Renal pelvis (tissue), 12 donors: ENCODE data around the gene NOBOX. TPM values are rescaled to one million over a fixed set of nuclear protein-coding genes. Genes with fewer than 3 reads are reported as not detected.
A peak's percentile ranks its signal among the peaks of the same experiment; 100 is the strongest.
"Not testable (repeated sequence)": the region's sequence is repeated elsewhere in the genome, so short reads cannot be mapped to it uniquely, and the experiment has no call there.

ENCODE experiments used
- DNase-seq: peaks from one replicate; pipeline ENCODE4 v3.0.0-alpha.2; 2013
- long read RNA-seq, 16 experiments: transcript quantifications; one replicate each; lab custom pipeline, GENCODE V29; 2026
- polyA plus RNA-seq, 3 donors: library from polyadenylated mRNA; unstranded; fragments of 120-200 nt; gene quantifications; one replicate each; pipeline ENCODE4 v1.2.1, GENCODE V29; 2013; ENCODE audit not compliant: insufficient read length in 3 of 3

The NOBOX gene
- polyA plus RNA-seq, result not detected
- long read RNA-seq, donor 1, result 0 reads
- long read RNA-seq, donor 2, result 0 reads
- long read RNA-seq, donor 3, result 0 reads
- long read RNA-seq, donor 4, result 0 reads
- long read RNA-seq, donor 5, result 0 reads
- long read RNA-seq, donor 6, result 0 reads
- long read RNA-seq, donor 7, result 0 reads
- long read RNA-seq, donor 8, result 0 reads
- long read RNA-seq, donor 9, result 0 reads
- long read RNA-seq, donor 10, result 0 reads
- long read RNA-seq, donor 11, result 0 reads
- long read RNA-seq, donor 12, result 0 reads
- long read RNA-seq, donor 13, result 0 reads
- long read RNA-seq, donor 14, result 0 reads
- long read RNA-seq, donor 15, result 0 reads
- long read RNA-seq, donor 16, result 0 reads

DNA sequence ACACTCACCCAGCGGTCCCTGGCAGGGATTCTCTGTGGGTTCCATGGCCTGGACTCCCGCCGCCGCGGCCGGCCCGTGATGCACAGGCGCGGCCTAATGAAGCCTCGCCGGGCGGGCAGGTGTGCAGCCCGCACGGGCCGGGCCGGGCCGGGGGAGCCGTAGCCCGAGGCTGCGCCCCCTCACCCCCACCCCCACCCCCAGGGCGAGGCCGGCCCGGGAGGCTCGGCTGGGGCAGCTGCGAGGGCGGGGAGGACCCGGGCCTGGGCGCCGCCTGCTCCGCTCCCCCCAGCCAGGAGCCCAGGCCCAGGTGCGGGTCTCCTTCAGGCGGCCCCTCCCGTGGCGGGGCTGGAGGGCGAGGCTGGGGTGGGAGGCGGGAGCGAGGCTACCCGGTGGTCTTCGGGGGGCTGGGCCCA lies at the start of gene NOBOX:
Gene NOBOX, minus strand, starts transcription at position 45 of the 413 bp plus-strand sequence.
- DNase-seq, result no peak

DNA sequence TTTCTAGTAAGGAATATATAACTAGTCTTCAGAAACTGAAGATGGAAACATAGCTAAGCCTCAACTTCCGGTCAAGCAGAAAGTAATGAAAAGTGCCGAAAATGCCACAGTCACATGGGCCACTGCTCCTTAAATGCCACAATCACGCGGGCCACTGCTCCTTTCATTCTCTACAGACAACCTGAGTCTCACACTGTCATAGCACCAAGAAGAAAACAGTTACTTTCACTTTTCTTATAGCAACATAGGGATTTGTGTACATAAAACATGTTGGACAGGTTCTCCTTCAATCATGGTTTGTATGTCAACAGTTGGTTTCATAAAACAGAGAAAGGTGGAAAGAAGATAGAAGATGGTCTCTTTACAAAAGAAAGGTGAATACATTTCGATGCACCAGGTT lies 48.6 kb upstream of the NOBOX start:
- DNase-seq, result no peak

GRCh38 chr7:144445590-144445989 lies 42.1 kb upstream of the NOBOX start:
- no peak for DNase-seq

GRCh38 chr7:144439717-144440205 lies 36.3 kb upstream of the NOBOX start:
- DNase-seq, result no peak

DNA sequence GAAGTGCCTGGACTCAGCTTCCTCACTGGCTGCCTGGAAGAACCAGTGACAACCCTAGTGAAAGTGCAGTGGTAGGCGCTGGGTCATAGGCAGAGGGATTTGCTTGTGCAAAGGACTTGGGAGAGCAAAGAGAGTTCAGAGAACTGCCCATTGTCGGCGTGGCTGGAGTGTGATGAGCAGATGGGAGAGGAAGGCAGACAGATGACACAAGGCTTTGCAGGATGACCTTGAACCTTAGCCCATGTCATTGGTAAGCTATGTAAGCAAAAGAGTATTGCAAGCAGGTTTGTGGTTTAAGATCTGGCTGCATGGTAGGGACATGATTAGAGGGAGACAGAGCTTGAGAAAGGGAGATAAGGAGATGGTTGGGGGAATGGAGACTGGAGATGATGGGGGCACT lies 35.3 kb upstream of the NOBOX start:
- no peak for DNase-seq

- DNase-seq, result peak; percentile 71
These were observed 34.1 kb upstream of the NOBOX start for GRCh38 chr7:144437370-144438191.

- DNase-seq, result no peak
These were observed 33.0 kb upstream of the NOBOX start for GRCh38 chr7:144436500-144436899.

- no peak for DNase-seq
These were observed 24.9 kb upstream of the NOBOX start for GRCh38 chr7:144428431-144428830.

- DNase-seq, result not testable (repeated sequence)
These were observed 24.0 kb upstream of the NOBOX start for GRCh38 chr7:144427539-144427938.

DNA sequence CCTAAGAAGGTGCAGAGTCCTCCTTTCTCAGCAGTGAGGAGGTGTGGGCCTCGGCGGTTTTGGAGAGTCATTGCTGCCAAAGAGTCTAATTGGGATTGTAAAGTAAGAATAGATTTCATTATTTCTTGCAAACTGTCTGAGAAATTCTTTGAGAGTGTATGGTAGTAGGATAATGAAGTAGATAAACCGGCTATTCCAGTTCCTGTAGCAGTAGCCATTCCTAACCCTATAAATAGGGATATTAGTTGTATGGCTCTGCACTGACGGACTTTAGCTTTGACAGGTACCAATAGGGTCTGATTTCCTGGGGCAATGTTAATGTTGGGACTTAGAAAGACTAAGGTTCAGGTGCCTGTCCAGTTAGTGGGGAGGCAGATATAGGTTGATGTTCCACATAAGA lies 15.4 kb upstream of the NOBOX start:
- not testable (repeated sequence) for DNase-seq

DNA sequence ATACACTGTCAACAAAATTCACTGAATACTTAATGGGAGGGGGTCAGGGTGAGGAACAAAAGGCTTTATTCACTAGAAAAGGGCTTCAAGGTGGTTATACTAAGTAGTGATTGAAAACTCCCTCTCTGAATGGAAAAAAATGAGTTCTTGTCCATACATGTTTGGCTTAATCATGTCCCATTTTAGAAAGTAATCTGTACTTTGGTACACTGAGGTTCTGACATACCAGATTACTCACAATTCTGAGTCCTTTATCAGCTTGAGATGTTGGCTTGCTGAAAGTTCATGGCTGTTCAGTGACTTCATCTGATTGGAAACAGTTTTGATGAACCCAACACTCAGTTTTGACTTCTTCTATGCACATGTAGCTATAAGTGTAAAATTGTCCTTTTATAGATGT lies 12.8 kb upstream of the NOBOX start:
- no peak for DNase-seq

DNA sequence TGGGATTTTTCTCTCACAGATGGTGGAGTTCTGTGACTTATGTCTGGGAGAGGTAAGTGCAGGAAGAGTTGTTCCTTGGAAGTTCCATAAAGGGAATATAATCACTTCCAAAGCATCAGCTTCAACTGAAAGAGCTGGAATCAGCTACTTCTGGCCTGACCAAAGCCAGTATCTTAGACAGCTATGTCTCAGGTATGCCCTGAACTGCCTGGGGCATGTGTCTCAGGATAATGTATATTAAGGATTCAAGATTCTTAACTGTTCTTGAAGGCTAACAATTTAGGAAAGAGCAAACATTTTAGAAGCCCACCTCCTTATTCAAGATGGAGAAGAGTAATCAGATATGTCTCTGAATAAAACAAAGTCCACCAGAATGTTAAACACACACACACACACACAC lies 12.4 kb upstream of the NOBOX start:
- DNase-seq, result no peak

GRCh38 chr7:144414815-144415214 lies 11.3 kb upstream of the NOBOX start:
- no peak for DNase-seq

DNA sequence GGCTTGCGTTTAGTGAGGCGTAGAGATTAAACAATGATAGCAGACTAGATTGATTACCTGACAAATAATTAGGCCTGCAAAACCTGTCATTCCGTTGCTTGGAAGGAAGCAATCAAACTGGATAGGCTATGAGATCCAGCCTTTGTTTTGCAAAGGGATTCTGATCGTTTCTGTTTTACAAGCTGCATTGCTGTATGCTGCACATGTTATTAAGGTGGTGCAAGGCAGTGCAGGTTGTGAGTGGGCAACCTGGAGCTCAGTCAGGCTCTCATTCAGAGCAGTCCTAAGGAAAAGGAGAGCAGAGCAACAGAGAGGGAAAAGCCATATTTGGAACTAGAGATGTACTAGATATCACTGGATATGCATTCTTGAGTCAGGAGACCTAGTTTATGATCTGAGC lies 6.9 kb upstream of the NOBOX start:
- DNase-seq, result no peak

DNA sequence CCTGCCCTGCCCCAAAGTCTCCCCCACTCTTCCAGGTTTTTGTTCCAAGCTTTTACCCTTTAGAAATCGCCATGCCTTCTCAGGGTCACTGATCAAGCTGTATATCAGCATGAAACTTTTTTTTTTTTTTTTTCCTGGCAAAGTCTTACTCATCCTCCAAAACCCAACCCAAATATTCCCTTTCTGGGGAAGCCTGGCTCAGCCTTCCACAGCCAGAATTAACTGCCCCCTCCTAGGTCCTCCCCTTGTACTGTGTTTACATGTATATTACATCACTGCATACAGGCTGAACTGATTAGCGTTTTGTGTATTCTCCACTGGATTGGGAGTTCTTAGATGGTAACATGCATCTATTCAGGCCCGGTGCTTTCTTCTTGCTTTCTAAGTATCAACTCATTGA lies 4.6 kb upstream of the NOBOX start:
- no peak for DNase-seq

GRCh38 chr7:144407266-144407931 lies 3.9 kb upstream of the NOBOX start:
- DNase-seq, result no peak

- no peak for DNase-seq
These were observed 1.5 kb upstream of the NOBOX start for GRCh38 chr7:144404946-144405345.

- no peak for DNase-seq
These were observed 391 bp downstream of the NOBOX start for GRCh38 chr7:144403102-144403501.

DNA sequence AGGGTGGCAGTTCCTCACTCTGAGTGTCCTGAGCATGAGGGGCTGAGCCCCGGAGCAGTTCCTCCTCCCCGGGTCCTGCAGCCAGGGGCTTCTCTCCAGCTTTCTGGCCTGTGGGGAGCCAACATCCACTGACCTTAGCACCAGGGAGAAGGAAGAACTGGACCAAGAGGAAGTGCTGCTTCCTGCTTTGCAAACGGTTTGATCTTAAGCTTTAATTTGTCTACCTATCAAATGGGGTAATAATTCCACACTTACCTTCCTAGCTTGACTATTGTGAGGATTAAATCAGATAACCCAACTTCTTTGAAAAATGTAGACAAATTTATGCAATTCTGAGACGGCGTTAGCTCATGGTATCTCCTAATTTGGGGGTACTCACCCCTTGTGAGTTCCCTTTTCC lies 2.0 kb downstream of the NOBOX start:
- no peak for DNase-seq

DNA sequence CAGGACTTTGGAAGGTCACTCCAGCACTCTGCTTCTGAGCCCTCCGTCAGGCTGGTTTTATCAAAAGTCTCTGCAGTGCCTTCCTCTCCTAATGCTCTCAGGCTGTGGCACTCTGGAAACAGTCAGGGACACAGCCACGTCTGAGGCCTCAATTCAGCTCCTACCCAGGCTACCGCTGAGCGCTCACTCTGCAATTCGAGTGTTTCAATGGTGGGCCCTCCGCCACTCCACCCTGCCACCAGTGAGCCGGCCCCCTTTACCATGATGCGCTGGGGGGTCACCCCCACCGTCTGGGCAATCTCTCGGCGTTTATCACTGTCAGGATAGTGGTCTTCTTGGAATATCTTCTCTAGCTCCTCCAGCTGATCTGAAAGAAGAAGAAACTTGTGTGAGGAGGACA lies 3.5 kb downstream of the NOBOX start:
- no peak for DNase-seq

DNA sequence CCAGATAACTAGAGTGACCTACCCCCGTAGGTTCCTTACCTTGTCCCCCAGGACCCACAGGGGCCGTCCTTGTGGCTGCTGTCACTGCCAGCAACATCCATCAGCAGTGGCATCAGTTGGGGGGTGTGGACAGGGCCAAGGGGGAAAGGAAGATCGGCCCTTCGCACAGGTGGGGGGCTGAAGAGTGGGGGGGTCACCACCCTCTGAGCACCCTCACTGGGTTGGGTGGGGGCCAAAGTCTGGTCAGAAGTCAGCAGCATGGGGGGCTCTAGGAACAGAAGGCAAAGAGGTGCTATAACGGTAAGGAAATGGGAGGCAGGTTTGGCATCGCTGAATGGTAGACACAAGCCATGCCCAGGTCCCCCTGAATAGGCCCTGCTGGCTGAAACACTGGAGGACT lies 4.6 kb downstream of the NOBOX start:
- no peak for DNase-seq

- no peak for DNase-seq
These were observed 5.2 kb downstream of the NOBOX start for GRCh38 chr7:144398291-144398690.

GRCh38 chr7:144397086-144397485 lies 6.4 kb downstream of the NOBOX start:
- DNase-seq, result no peak
